Ovary (tissue), 9 donors: ENCODE results near the gene ETFB. TPM values are rescaled to one million over a fixed set of nuclear protein-coding genes. Genes with fewer than 3 reads are reported as not detected.

ENCODE experiments used
- DNase-seq, 5 donors: peaks; one replicate each; pipeline ENCODE4 v3.0.0-alpha.2; 2019 to 2020
- H3K27ac ChIP-seq, 2 donors: fragments of 200-600 bp; one replicate each; pipeline versions ENCODE4 v1.5.1 to v1.8.0; 2019 to 2022
- H3K27me3 ChIP-seq: fragments of 200-600 bp; one replicate; pipeline ENCODE4 v1.8.0; 2022
- H3K36me3 ChIP-seq: fragments of 200-600 bp; sonication (generic); one replicate; pipeline ENCODE4 v1.5.1; 2019
- H3K4me1 ChIP-seq: one replicate; pipeline ENCODE4 v1.8.1; 2013; ENCODE audit warnings: mild to moderate bottlenecking, moderate library complexity; ENCODE audit not compliant: insufficient read depth
- H3K4me3 ChIP-seq: fragments of 200-600 bp; sonication (generic); one replicate; pipeline ENCODE4 v1.5.1; 2017
- H3K9me3 ChIP-seq, 2 donors: fragments of 200-600 bp in 1 of 2; sonication (generic) in 1 of 2; one replicate each; pipeline versions ENCODE4 v1.5.1 to v1.8.1; 2013 to 2019; ENCODE audit warnings: mild to moderate bottlenecking in 1 of 2, moderate library complexity in 1 of 2
- CTCF ChIP-seq, 3 donors: fragments of 450-650 bp in 2 of 3; fragments of 200-600 bp in 1 of 3; IDR thresholded peaks; one replicate each; pipeline versions ENCODE4 v1.5.1 to v1.8.0; 2016 to 2022; ENCODE audit warnings: antibody characterized with exemption in 3 of 3, mild to moderate bottlenecking in 1 of 3
- EP300 ChIP-seq: sonication (generic); formaldehyde crosslinking; IDR thresholded peaks from one replicate; pipeline ENCODE4 v1.6.1; 2017; ENCODE audit warnings: antibody characterized with exemption
- POLR2A ChIP-seq: fragments of 450-650 bp; IDR thresholded peaks from one replicate; pipeline ENCODE4 v1.6.1; 2017; ENCODE audit warnings: antibody characterized with exemption, mild to moderate bottlenecking, moderate library complexity
- WGBS, 3 donors: extraction: QIAGEN DNeasy Blood & Tissue Kit in 1 of 3; methylation state at CpG; one replicate each; pipeline versions ENCODE4 v1.1.5 to v1.1.7; 2013 to 2017; 5-methylcytosine and 5-hydroxymethylcytosine counted together
- intact Hi-C, 4 donors: fragments of 100-400 bp; cut with DNase I; formaldehyde crosslinking; loops; one replicate each; pipeline versions ENCODE4 v1.11.0 to v1.15.1; 2022 to 2023
- polyA plus RNA-seq, 2 donors: library from polyadenylated mRNA; stranded (reverse); fragments of 200-250 nt in 1 of 2; fragments of 350-450 nt in 1 of 2; fragmentation: Illumina TruSeq in 1 of 2; extraction: RNeasy Lipid Tissue Mini Kit (QIAGEN cat#74804) in 1 of 2; gene quantifications; one replicate each; pipeline ENCODE4 v1.2.3, GENCODE V29; 2013 to 2014
- total RNA-seq, 7 donors: library from RNA; depleted of rRNA in 2 of 7; stranded (reverse); fragments of >200 nt in 2 of 7; fragmentation: NEBNext Ultra II Directional in 3 of 7; extraction: Animal tissue kit (Norgen Biotek cat#: 25700) in 3 of 7; gene quantifications; one replicate each; pipeline versions ENCODE4 v1.1.0 to v1.2.4, GENCODE V29; 2016 to 2023
- donor health status: DM: no; HTN: no; CAD: no; lungs with moderate emphysema.
- donor health status: DM: no; HTN: no; CAD: no.
- donor health status: Bipolar disorder and iron deficiency.
- donor health status: DM: yes; HTN: yes; CAD: no.
- donor health status: DM: no; HTN: no; CAD: no.
- donor health status: DM: yes; HTN: yes; CAD: no.

Gene ETFB
- total and polyA plus RNA-seq, 9 donors: 12.4 to 91.3 (median 63.3) TPM

GRCh38 chr19:51326216-51327065, 39.7 kb downstream of the ETFB start:
- no peak overlapping the region for H3K27ac ChIP-seq
- H3K27me3 ChIP-seq: no peaks in the 10 kb centered on the region
- WGBS, 3 donors: 22 to 38% (median 26%) methylated on average over 31 to 36 of the region's 36 CpGs
- H3K36me3 ChIP-seq: no peaks in the 10 kb centered on the region
- TF ChIP-seq CTCF (IDR thresholded peaks at IDR 0.05) (no peak), EP300 (no peak), POLR2A (no peak)
- no peak for DNase-seq
- peaks cover 2% of the 10 kb centered on the region for H3K4me1 ChIP-seq
- intact Hi-C loops: no loop called here
- no peaks in the 10 kb centered on the region for H3K9me3 ChIP-seq
- H3K4me3 ChIP-seq: no peak overlapping the region

- Histone ChIP-seq H3K27me3 (no peaks in the 10 kb centered on the region), H3K4me1 (peaks cover 3% of the 10 kb centered on the region)
- WGBS, 3 donors: 68 to 73% (median 68%) methylated on average over 26 of the region's 26 CpGs
Observed at GRCh38 chr19:51325161-51325976, 40.8 kb downstream of the ETFB start.

GRCh38 chr19:51324167-51324481, 42.1 kb downstream of the ETFB start:
- no peak overlapping the region for H3K4me3 ChIP-seq
- WGBS, 3 donors: 58 to 67% (median 62%) methylated on average over 6 of the region's 6 CpGs
- H3K36me3 ChIP-seq: no peaks in the 10 kb centered on the region
- DNase-seq: no peak
- H3K4me1 ChIP-seq: peaks cover 8% of the 10 kb centered on the region
- intact Hi-C loops: no loop called here
- TF ChIP-seq CTCF (IDR thresholded peaks at IDR 0.05) (no peak), EP300 (no peak)
- H3K27ac ChIP-seq: no peak overlapping the region
- no peaks in the 10 kb centered on the region for H3K9me3 ChIP-seq
- H3K27me3 ChIP-seq: no peaks in the 10 kb centered on the region

More at GRCh38 chr19:51325161-51325976, 40.8 kb downstream of the ETFB start:
- H3K27ac ChIP-seq: no peak overlapping the region
- no peaks in the 10 kb centered on the region for H3K9me3 ChIP-seq
- DNase-seq: no peak
- no peak for TF ChIP-seq EP300
- TF ChIP-seq POLR2A: no peak
- no peak for TF ChIP-seq CTCF (IDR thresholded peaks at IDR 0.05)
- H3K36me3 ChIP-seq: no peaks in the 10 kb centered on the region
- intact Hi-C loops: no loop called here
- H3K4me3 ChIP-seq: no peak overlapping the region

GRCh38 chr19:51323481-51324166, 42.6 kb downstream of the ETFB start:
- intact Hi-C loops: no loop called here
- TF ChIP-seq POLR2A (no peak), EP300 (no peak), CTCF (IDR thresholded peaks at IDR 0.05) (no peak)
- Histone ChIP-seq H3K4me3 (no peak overlapping the region), H3K27ac (no peak overlapping the region), H3K36me3 (no peaks in the 10 kb centered on the region), H3K4me1 (peaks cover 8% of the 10 kb centered on the region), H3K9me3 (no peaks in the 10 kb centered on the region), H3K27me3 (no peaks in the 10 kb centered on the region)
- DNase-seq: no peak
- whole genome bisulfite sequencing, 3 donors: 48 to 61% (median 61%) methylated on average over 29 of the region's 29 CpGs
